MM.1S (cell line): Measurements from ENCODE around the gene LRRTM4.

ENCODE experiments used
- DNase-seq: peaks from one replicate; pipeline ENCODE4 v3.0.0-alpha.2; 2015
- H2AFZ ChIP-seq: fragments of 300-600 bp; sonication (generic); 2 replicates; pipeline ENCODE4 v1.6.0; 2016; ENCODE audit warnings: antibody characterized with exemption, low read length
- H3F3A ChIP-seq: fragments of 300-600 bp; sonication (generic); 2 replicates; pipeline ENCODE4 v1.6.1; 2016; ENCODE audit warnings: mild to moderate bottlenecking, antibody characterized with exemption, low read length, moderate library complexity, mixed read lengths; ENCODE audit not compliant: insufficient read depth
- H3K27ac ChIP-seq: fragments of 300-600 bp; sonication (generic); 2 replicates; pipeline ENCODE4 v1.5.1; 2016; ENCODE audit warnings: mild to moderate bottlenecking, low read length
- H3K27me3 ChIP-seq: fragments of 300-600 bp; sonication (generic); replicated peaks from 2 replicates; pipeline ENCODE4 v1.6.0; 2016; ENCODE audit warnings: low read length; ENCODE audit not compliant: insufficient read depth
- H3K36me3 ChIP-seq: fragments of 300-600 bp; sonication (generic); replicated peaks from 2 replicates; pipeline ENCODE4 v1.6.1; 2016; ENCODE audit warnings: mild to moderate bottlenecking, low read length, mixed read lengths; ENCODE audit not compliant: insufficient read depth
- H3K4me1 ChIP-seq: fragments of 300-600 bp; sonication (generic); 2 replicates; pipeline ENCODE4 v1.6.1; 2016; ENCODE audit warnings: low read length, mixed read lengths
- H3K4me2 ChIP-seq: fragments of 300-600 bp; sonication (generic); 2 replicates; pipeline ENCODE4 v1.6.0; 2016; ENCODE audit warnings: low read depth, low read length
- H3K4me3 ChIP-seq: fragments of 300-600 bp; sonication (generic); 2 replicates; pipeline ENCODE4 v1.5.1; 2016; ENCODE audit warnings: low read length, mixed read lengths
- H3K79me2 ChIP-seq: fragments of 300-600 bp; sonication (generic); 2 replicates; pipeline ENCODE4 v1.6.1; 2016; ENCODE audit warnings: mixed run types, low read length, mixed read lengths
- H3K9ac ChIP-seq: fragments of 300-600 bp; sonication (generic); 2 replicates; pipeline ENCODE4 v1.6.1; 2016; ENCODE audit warnings: low read length, mixed read lengths
- H3K9me2 ChIP-seq: fragments of 300-600 bp; sonication (generic); replicated peaks from 2 replicates; pipeline ENCODE4 v1.6.1; 2016; ENCODE audit warnings: mild to moderate bottlenecking, low read length, mixed read lengths; ENCODE audit not compliant: insufficient read depth
- H3K9me3 ChIP-seq: fragments of 300-600 bp; sonication (generic); replicated peaks from 2 replicates; pipeline ENCODE4 v1.6.1; 2016; ENCODE audit warnings: mild to moderate bottlenecking, low read length, mixed read lengths; ENCODE audit not compliant: insufficient read depth
- H4K20me1 ChIP-seq: fragments of 300-600 bp; sonication (generic); 2 replicates; pipeline ENCODE4 v1.6.1; 2016; ENCODE audit warnings: mild to moderate bottlenecking, low read length, moderate library complexity, mixed read lengths; ENCODE audit not compliant: insufficient read depth
- CTCF ChIP-seq: fragments of 300-600 bp; sonication (generic); IDR thresholded peaks from 2 replicates; pipeline ENCODE4 v1.5.1; 2016; ENCODE audit warnings: antibody characterized with exemption, low read length, mixed read lengths
- EZH2 ChIP-seq: fragments of 300-600 bp; sonication (generic); optimal IDR thresholded peaks from 2 replicates; pipeline ENCODE3; 2017; ENCODE audit warnings: low read depth, mild to moderate bottlenecking, antibody characterized with exemption, low read length, mixed read lengths
- EZH2phosphoT487 ChIP-seq: fragments of 300-600 bp; sonication (generic); IDR thresholded peaks from 2 replicates; pipeline ENCODE4 v1.6.1; 2018; ENCODE audit warnings: antibody characterized with exemption, low read length

The LRRTM4 gene

GRCh38 chr2:76752506-76752905, 769.7 kb downstream of the LRRTM4 start:
- DNase-seq: no peak
- no peaks in the 10 kb centered on the region; the same call in 1 of the 2 replicates for H3K9me2 ChIP-seq
- no peaks in the 10 kb centered on the region for H3K36me3 ChIP-seq
- H3F3A ChIP-seq: no peaks in the 10 kb centered on the region
- no peak overlapping the region for H3K27ac ChIP-seq
- H3K4me1 ChIP-seq: peaks cover 8% of the 10 kb centered on the region; the same call in 1 of the 2 replicates
- no peak overlapping the region for H3K4me2 ChIP-seq
- no peaks in the 10 kb centered on the region for H4K20me1 ChIP-seq
- TF ChIP-seq EZH2phosphoT487 (no peak), EZH2 (no peak), CTCF (no peak)
- no peaks in the 10 kb centered on the region for H3K27me3 ChIP-seq
- H3K4me3 ChIP-seq: no peak overlapping the region
- H3K79me2 ChIP-seq: no peaks in the 10 kb centered on the region
- no peak overlapping the region for H2AFZ ChIP-seq
- no peaks in the 10 kb centered on the region for H3K9me3 ChIP-seq
- no peak overlapping the region for H3K9ac ChIP-seq

- DNase-seq: peak; percentile 37
- H3K27me3 ChIP-seq: no peaks in the 10 kb centered on the region
- H3F3A ChIP-seq: no peaks in the 10 kb centered on the region
- no peaks in the 10 kb centered on the region for H3K36me3 ChIP-seq
- no peak overlapping the region for H2AFZ ChIP-seq
- H3K9me3 ChIP-seq: no peaks in the 10 kb centered on the region
- no peaks in the 10 kb centered on the region; the same call in 1 of the 2 replicates for H3K9me2 ChIP-seq
- no peak overlapping the region for H3K4me2 ChIP-seq
- H3K27ac ChIP-seq: no peak overlapping the region
- H3K4me1 ChIP-seq: peaks cover 8% of the 10 kb centered on the region; the same call in 1 of the 2 replicates
- no peak for TF ChIP-seq CTCF
- no peak for TF ChIP-seq EZH2
- no peak for TF ChIP-seq EZH2phosphoT487
- H3K4me3 ChIP-seq: no peak overlapping the region
- H3K79me2 ChIP-seq: no peaks in the 10 kb centered on the region
- H3K9ac ChIP-seq: no peak overlapping the region
- no peaks in the 10 kb centered on the region for H4K20me1 ChIP-seq
Observed at GRCh38 chr2:76749858-76750257, 772.3 kb downstream of the LRRTM4 start.

GRCh38 chr2:76748581-76749296, 773.4 kb downstream of the LRRTM4 start:
- no peaks in the 10 kb centered on the region for H3K79me2 ChIP-seq
- peaks cover 8% of the 10 kb centered on the region; the same call in 1 of the 2 replicates for H3K4me1 ChIP-seq
- H3K36me3 ChIP-seq: no peaks in the 10 kb centered on the region
- H3K27me3 ChIP-seq: no peaks in the 10 kb centered on the region
- H3K9me3 ChIP-seq: no peaks in the 10 kb centered on the region
- no peak for TF ChIP-seq EZH2phosphoT487
- no peak overlapping the region for H3K4me2 ChIP-seq
- H3F3A ChIP-seq: no peaks in the 10 kb centered on the region
- H3K9me2 ChIP-seq: no peaks in the 10 kb centered on the region; the same call in 1 of the 2 replicates
- no peak for DNase-seq
- no peak overlapping the region for H3K27ac ChIP-seq
- no peak overlapping the region for H3K9ac ChIP-seq
- H2AFZ ChIP-seq: no peak overlapping the region
- no peaks in the 10 kb centered on the region for H4K20me1 ChIP-seq
- H3K4me3 ChIP-seq: no peak overlapping the region

- Histone ChIP-seq H3K4me1 (peaks cover 8% of the 10 kb centered on the region; the same call in 1 of the 2 replicates), H3K36me3 (no peaks in the 10 kb centered on the region), H3K9me2 (no peaks in the 10 kb centered on the region), H3K4me3 (no peak overlapping the region), H2AFZ (no peak overlapping the region), H3K27me3 (no peaks in the 10 kb centered on the region), H3F3A (no peaks in the 10 kb centered on the region), H3K27ac (no peak overlapping the region), H3K4me2 (no peak overlapping the region), H3K9me3 (no peaks in the 10 kb centered on the region), H3K79me2 (no peaks in the 10 kb centered on the region), H4K20me1 (no peaks in the 10 kb centered on the region), H3K9ac (no peak overlapping the region)
- no peak for TF ChIP-seq EZH2
- TF ChIP-seq CTCF: no peak
- TF ChIP-seq EZH2phosphoT487: no peak
- DNase-seq: no peak
Observed at GRCh38 chr2:76745605-76746004, 776.6 kb downstream of the LRRTM4 start.
